Measurements from ENCODE around the gene RAPGEF1.

GRCh38 chr9:131606896-131607567 lies 132.8 kb downstream of the RAPGEF1 start:
- TF ChIP-seq CTCF (IDR thresholded peaks at IDR 0.05), result no peak
- TF ChIP-seq POLR2A (IDR thresholded peaks at IDR 0.05), result no peak

Measured in testis (tissue), 2 donors.